ENCODE data around the gene HECTD4.
"Not testable (repeated sequence)": the region's sequence is repeated elsewhere in the genome, so short reads cannot be mapped to it uniquely, and the experiment has no call there.

Gene HECTD4

DNA sequence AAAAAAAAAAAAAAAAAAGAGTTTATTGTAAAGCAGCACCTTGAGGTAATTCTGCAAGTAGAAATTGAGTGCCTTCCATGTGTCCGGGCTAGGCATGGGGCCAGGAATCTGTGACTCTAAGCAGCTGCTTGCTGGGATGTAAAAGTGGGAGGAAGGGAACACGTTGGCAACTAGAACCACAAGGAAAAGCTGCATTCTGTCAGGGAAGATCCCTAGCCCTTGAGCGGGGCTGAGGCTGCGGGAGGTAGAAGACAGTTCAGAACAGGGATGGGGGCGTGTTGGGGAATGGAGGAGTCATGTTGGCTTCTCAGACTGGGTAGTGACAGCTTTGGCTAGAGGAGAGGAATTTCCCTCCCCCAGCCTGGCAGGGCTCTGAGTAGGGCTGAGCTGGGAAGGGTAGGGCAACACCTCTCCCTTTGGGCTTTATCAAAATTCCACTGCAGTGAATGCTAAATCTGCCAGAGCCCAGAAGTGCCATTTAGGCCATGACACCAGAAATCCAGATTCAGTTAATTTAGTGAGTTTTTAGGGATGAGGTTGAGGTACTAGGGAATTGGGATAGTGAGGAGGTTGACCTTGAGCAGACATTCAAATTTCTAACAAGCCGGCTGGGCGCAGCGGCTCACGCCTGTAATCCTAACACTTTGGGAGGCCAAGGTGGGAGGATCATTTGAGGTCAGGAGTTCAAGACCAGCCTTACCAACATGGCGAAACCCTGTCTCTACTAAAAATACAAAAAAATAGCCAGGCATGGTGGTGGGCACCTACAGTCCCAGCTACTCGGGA, 260.3 kb downstream of the HECTD4 start:
- peak; percentile 89 for DNase-seq (ENCODE audit: low read depth)

- no peak for DNase-seq (ENCODE audit: low read depth)
Measured at GRCh38 chr12:112117685-112118084, 264.5 kb downstream of the HECTD4 start.

- peak; percentile 39 for DNase-seq (ENCODE audit: low read depth)
Measured at GRCh38 chr12:112116232-112117060, 265.8 kb downstream of the HECTD4 start.

DNA sequence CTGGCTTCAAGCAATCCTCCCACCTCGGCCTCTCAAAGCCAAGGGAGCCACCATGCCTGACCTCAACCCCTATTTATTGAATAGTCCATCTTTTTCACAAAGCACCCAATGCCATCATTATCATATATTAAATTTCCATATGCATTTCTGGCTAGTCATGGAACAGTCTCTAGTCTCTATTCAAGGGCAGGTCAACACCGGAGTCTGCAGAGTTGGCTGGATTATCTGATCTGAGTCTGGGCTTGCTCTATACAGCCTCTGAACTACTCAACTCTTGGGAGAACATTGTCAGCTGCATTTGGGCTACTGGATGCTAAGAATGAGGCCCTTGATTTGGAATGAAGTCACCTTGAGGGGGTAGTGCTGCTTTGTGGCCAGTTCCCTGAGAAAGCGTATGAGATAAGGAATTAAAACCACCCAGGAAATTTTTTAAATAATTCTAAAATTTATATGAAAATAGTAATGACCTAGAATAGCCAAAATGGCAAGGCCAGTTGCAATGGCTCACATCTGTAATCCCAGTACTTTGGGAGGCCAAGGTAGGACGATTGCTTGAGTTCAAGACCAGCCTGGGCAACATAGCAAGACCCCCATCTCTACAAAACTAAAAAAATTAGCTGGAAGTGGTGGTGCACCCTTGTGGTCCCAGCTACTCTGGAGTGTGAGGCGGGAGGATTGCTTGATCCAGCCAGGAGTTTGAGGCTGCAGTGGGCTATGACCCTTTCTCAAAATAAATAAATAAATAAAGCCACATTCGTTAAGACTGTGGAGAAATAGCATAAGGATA, 266.8 kb downstream of the HECTD4 start:
- DNase-seq (ENCODE audit: low read depth) = no peak

DNA sequence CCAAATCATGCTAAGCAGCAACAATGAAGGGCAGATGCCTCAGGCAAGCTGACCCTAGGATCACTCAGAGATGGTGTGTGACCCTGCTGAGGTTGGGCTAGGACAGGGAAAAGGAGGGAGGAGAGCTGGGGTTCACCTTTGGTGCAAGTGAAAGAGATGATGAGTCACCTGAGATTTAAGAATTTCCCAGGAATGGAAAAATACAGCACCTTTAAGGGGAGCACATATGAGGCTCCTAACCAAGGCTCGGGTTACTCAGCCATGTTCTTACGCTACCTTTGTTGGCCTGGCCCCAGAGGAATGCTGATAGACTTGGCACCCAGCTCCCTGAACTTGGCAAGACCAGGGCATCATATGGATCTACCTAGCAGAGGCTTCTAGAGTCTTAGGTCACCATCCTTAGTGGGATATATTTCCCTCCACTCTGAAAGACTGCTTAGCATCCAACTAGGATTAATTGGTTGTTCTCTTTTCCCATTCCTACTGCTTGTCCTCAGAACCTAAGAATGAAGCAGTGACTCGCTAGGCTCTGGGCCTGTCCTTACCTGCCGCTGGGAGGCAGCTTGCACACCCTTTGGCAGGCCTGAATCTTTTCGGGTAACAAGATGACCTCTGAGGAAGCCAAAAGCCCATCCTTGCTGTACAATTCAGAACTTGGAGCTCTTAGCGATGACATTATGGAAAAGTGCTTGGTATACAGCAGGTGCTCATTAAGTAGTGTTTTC, 269.7 kb downstream of the HECTD4 start:
- DNase-seq (ENCODE audit: low read depth) = no peak

GRCh38 chr12:112111931-112112330, 270.3 kb downstream of the HECTD4 start:
- DNase-seq (ENCODE audit: low read depth) = peak; percentile 24

DNA sequence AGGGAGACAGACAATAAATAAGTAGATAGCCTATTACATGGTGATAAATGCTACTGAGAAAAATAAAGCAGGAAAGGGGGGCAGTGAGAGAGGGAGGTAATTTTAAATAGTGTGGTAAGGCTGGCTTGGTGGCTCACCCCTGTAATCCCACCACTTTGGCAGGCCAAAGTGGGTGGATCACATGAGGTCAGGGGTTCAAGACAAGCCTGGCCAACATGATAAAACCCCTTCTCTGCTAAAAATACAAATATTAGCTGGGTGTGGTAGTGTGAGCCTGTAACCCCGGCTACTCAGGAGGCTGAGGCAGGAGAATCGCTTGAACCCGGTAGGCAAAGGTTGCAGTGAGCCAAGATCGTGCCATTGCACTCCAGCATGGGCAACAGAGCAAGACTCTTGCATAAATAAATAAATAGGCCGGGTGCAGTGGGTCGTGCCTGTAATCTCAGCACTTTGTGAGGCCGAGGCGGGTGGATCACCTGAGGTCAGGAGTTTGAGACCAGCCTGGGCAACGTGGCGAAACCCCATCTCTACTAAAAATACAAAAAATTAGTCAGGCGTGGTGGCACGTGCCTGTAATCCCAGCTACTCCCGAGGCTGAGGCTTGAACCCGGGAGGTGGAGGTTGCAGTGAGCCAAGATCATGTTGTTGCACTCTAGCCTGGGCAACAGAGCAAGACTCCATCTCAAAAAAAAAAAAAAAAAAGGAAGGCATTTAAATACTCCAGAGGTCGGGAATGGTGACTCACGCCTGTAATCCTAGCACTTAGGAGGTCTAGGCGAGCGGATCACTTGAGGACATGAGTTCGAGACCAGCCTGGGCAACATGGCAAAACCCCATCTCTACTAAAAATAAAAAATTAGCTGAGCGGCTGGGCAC, 271.2 kb downstream of the HECTD4 start:
- DNase-seq (ENCODE audit: low read depth) = not testable (repeated sequence)

All from fibroblast of gingiva (primary cell).